ENCODE results near the gene RPL27. TPM values are rescaled to one million over a fixed set of nuclear protein-coding genes. Genes with fewer than 3 reads are reported as not detected.
"Not testable (repeated sequence)": the region's sequence is repeated elsewhere in the genome, so short reads cannot be mapped to it uniquely, and the experiment has no call there.

The RPL27 gene
- total RNA-seq = 1,137 and 1,172 TPM in 2 replicates

DNA sequence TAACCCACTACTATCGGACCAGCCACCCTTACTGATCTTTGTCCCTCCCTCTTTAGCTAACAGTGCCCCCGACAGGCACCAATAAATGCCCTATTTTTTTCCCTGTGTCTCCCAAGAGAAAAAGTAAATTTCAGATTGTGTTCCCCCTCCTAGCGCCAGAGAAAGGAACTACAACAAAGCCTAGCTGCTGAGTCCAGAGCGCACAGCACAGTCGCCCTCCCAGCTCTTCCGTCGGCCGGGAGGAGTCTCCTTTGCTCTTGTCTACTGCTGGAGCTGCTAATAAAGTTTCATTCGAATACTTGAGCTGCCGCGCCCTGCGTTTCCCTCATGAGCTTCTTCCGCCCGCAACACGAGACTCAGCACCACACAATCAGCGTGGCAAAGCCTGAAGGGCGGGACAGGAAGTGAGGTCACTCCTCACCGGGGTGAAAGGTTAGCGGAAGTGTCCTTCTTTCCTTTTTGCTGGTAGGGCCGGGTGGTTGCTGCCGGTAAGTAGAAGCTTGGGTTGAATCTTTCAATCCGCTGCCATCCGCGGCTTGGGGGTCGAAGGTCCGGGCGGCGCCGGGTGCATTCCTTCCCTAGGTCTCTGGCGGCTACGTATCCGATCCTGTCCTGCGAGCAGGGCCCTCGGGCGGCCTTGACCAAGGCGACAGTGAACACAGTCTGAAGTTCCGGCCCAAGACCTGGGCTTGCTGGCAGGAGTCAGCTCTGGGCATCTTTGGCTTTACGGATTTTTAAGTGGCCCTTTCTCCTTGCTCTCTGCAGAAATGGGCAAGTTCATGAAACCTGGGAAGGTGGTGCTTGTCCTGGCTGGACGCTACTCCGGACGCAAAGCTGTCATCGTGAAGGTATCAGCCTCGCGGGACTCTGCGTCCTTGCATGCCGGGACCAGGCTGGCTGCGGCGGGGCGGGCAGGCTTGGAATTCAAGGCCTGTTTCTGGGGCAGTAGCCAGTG is at the start of gene RPL27:
TSS of gene RPL27 (plus strand) at position 436 of the 955 bp plus-strand sequence. CDS start at position 768, 332 bp downstream.
- DNase-seq (ENCODE audit: low spot score) = peak; percentile 97
- Mint-ChIP-seq H3K27me3 (ENCODE audit: low read depth) (no peaks in the 10 kb centered on the region), H3K27ac (peak within 1 kb of the TSS; percentile 97), H3K4me3 (ENCODE audit: low read depth) (peak within 1 kb of the TSS; percentile 93), H3K4me1 (ENCODE audit: low read depth) (peaks cover 22% of the 10 kb centered on the region), H3K9me3 (no peaks in the 10 kb centered on the region), H3K36me3 (ENCODE audit: low read depth) (peaks cover 67% of the 10 kb centered on the region)
- intact Hi-C loops (cut with micrococcal nuclease) = loop anchor here (1.0 to 10.0 kb wide), 5 partner anchors 8 to 423 kb away; partner anchors contain the start of genes AARSD1, IFI35, NBR1 and PSMC3IP

DNA sequence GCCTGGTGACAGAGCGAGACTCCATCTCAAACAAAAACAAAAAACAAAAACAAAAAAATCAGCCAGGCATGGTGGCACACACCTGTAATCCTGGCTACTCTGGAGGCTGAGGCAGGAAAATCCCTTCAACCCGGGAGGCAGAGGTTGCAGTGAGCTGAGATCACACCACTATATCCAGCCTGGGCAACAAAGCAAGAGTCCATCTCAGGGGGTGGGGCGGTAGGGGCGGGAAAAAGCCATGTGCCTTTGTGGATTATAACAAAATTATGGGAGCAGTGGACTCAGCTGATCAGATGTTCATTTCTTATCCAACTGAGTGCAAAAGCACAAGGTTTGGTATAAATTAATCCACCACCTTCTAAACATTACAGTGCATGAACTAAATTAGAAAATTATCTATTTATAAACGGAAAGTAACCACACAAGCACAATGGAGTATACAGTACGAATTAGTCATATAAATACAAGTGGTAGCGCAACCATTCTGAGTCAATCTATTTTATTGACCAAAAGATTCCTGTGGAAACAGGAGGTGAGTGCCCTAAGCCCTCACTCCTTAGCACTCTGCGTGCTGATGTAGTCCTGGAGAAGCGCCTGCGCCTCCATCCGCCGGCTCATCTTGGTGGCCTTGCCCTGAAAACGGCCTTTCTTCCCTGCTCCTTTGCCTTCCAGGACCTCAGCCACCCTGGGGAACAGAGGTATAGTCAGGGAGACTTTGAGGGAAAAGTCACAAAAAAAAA is 48.0 kb upstream of the RPL27 start:
- no peak for DNase-seq (ENCODE audit: low spot score)
- Mint-ChIP-seq H3K9me3 (no peaks in the 10 kb centered on the region), H3K4me3 (ENCODE audit: low read depth) (no peak overlapping the region), H3K27ac (no peak overlapping the region), H3K27me3 (ENCODE audit: low read depth) (no peaks in the 10 kb centered on the region), H3K36me3 (ENCODE audit: low read depth) (peaks cover 59% of the 10 kb centered on the region), H3K4me1 (ENCODE audit: low read depth) (no peaks in the 10 kb centered on the region)
- intact Hi-C loops (cut with micrococcal nuclease) = no loop called here

DNA sequence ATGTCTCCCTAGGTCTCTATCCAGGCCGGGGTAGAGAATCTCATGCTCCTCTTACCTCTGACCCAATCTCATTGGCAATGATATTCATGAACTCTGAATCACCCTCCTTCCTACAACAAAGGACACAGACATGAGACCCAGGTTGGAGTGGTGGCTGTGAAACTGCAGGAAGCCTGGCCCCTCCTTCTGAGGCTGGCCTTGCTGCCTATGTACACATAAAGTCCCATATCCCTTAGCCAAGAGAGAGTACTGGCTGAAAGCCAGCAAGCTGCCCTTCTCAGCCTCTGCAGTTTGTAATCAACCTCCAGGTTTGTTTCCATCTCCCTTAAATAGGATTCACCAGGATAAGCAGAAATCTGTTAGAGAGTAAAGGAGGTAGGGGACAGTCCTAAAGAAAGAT is 44.5 kb upstream of the RPL27 start:
- Mint-ChIP-seq H3K9me3 (no peaks in the 10 kb centered on the region), H3K36me3 (ENCODE audit: low read depth) (peaks cover 75% of the 10 kb centered on the region), H3K27me3 (ENCODE audit: low read depth) (no peaks in the 10 kb centered on the region), H3K4me1 (ENCODE audit: low read depth) (no peaks in the 10 kb centered on the region), H3K4me3 (ENCODE audit: low read depth) (no peak overlapping the region), H3K27ac (no peak overlapping the region)
- intact Hi-C loops (cut with micrococcal nuclease) = no loop called here
- DNase-seq (ENCODE audit: low spot score) = no peak

DNA sequence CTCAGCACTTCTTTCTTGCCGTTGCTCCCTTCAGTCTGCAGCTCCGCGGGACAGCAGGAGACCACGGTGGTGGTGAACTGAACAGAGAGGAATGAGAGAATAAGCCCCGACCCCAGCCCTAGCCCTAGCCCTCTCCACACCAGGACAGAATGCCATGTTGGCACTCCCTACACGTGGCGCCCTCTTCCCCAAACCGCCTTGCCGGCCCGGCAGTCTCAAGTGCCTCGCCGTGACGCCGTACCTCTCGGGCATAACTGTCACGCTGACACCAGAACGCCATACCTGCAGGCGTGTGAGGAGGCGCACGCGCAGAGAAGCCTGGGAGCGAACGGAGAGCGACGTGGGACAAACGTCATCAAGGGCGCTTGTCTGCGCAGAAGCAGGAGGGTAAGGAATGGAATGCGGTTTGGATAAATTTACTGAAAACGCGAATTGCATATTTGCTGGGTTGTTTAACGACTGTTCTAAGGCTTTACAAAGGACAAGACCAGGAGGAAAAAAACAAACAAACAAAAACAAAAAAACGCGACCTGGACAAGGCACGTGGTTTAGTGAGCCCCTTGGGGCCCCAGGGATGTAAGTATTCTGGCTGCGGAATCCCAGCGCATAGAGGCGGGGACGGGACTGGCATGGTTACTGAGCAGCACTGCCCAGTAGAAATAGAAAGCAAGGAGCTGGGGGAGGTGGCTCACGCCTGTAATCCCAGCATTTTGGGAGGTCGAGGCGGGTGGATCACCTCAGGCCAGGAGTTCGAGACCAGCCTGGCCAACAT is 33.9 kb upstream of the RPL27 start, which contains the start of gene AARSD1:
TSS of gene AARSD1 (minus strand) at position 294 of the 772 bp plus-strand sequence. CDS start at position 280, 14 bp downstream.
- intact Hi-C loops (cut with micrococcal nuclease) = loop anchor here (2.0 kb wide), 2 partner anchors 16 to 34 kb away; partner anchors contain the start of genes PTGES3L, RPL27 and RUNDC1
- peak within 1 kb of the TSS; percentile 92 for H3K4me3 Mint-ChIP-seq (ENCODE audit: low read depth)
- H3K36me3 Mint-ChIP-seq (ENCODE audit: low read depth) = peaks cover 31% of the 10 kb centered on the region
- peaks cover 4% of the 10 kb centered on the region for H3K4me1 Mint-ChIP-seq (ENCODE audit: low read depth)
- DNase-seq (ENCODE audit: low spot score) = peak; percentile 88
- peak within 1 kb of the TSS; percentile 86 for H3K27ac Mint-ChIP-seq
- no peaks in the 10 kb centered on the region for H3K27me3 Mint-ChIP-seq (ENCODE audit: low read depth)
- no peaks in the 10 kb centered on the region for H3K9me3 Mint-ChIP-seq

DNA sequence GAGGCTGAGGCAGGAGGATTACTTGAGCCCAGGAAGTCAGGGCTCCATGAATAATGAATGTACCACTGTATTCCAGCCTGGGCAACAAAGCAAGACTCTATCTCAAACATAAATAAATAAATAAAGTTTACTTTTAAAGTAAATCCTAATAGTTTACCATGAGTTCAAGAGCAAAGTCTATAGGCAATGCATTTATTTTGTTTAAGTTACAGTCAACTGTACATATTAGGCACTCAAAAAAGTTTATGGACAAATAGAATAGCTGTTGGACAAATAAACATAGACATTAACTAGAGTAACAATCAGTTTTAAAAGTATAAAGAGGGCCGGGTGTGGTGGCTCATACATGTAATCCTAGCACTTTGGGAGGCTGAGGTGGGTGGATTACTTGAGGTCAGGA is 30.3 kb upstream of the RPL27 start:
- Mint-ChIP-seq H3K36me3 (ENCODE audit: low read depth) (peaks cover 9% of the 10 kb centered on the region), H3K9me3 (no peaks in the 10 kb centered on the region), H3K27ac (no peak overlapping the region), H3K4me1 (ENCODE audit: low read depth) (peaks cover 4% of the 10 kb centered on the region), H3K4me3 (ENCODE audit: low read depth) (no peak overlapping the region), H3K27me3 (ENCODE audit: low read depth) (no peaks in the 10 kb centered on the region)
- DNase-seq (ENCODE audit: low spot score) = no peak
- intact Hi-C loops (cut with micrococcal nuclease) = no loop called here

DNA sequence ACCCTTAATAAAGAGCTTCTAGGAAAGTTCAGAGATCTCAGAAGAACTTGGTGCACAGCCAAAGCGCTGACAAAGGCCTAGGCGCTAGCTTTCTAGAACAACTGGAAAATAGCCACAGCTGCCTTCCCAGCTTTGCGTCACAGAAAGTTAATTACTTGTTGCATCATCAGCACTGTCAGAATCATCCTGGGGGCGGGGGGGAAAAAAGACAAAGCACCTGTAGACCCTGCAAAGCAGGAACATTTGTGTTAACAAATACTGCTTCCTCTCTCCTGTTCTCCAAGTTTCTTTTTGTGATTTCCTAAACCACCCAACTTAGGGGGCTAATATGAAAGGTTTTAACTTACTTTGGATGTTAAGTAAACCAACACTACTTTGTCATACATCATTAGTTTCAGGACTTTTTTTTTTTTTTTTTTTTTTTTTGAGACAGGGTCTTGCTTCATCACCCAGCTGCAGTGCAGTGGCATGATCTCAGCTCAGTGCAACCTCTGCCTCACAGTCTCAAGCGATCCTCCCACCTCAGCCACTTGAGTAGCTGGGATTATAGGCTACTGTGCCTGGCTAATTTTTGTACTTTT is 29.1 kb upstream of the RPL27 start:
- no peaks in the 10 kb centered on the region for H3K27me3 Mint-ChIP-seq (ENCODE audit: low read depth)

DNA sequence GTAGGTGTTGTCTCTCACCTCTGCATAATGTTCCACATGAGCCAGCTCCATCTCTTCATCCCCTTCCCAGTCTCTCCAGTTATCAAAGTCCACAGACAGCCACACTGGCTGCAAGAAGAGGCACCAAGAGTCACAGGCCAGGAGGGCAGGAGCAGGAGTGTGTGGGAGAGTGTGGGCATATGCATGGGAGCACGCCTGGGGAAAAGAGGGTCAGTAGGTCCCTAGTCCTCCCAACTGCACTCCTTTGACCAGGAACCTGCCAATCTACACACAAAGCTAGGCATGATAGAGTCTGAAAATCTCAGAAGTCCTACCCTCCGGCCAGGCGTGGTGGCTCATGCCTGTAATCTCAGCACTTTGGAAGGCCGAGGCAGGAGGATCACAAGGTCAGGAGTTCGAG is 26.6 kb upstream of the RPL27 start:
- no peak for DNase-seq (ENCODE audit: low spot score)

More for the DNA sequence above, 29.1 kb upstream of the RPL27 start:
- Mint-ChIP-seq H3K27ac (no peak overlapping the region), H3K9me3 (no peaks in the 10 kb centered on the region), H3K4me1 (ENCODE audit: low read depth) (no peaks in the 10 kb centered on the region), H3K36me3 (ENCODE audit: low read depth) (peaks cover 2% of the 10 kb centered on the region), H3K4me3 (ENCODE audit: low read depth) (no peak overlapping the region)
- intact Hi-C loops (cut with micrococcal nuclease) = no loop called here
- no peak for DNase-seq (ENCODE audit: low spot score)

DNA sequence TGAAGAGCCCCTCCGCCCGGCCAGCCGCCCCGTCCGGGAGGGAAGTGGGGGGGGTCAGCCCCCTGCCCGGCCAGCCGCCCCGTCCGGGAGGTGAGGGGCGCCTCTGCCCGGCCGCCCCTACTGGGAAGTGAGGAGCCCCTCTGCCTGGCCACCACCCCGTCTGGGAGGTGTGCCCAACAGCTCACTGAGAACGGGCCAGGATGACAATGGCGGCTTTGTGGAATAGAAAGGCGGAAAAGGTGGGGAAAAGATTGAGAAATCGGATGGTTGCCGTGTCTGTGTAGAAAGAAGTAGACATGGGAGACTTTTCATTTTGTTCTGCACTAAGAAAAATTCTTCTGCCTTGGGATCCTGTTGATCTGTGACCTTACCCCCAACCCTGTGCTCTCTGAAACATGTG is 24.9 kb upstream of the RPL27 start:
- H3K36me3 Mint-ChIP-seq (ENCODE audit: low read depth); H3K27ac Mint-ChIP-seq; H3K4me3 Mint-ChIP-seq (ENCODE audit: low read depth); H3K4me1 Mint-ChIP-seq (ENCODE audit: low read depth); H3K9me3 Mint-ChIP-seq; DNase-seq (ENCODE audit: low spot score); intact Hi-C loops (cut with micrococcal nuclease); H3K27me3 Mint-ChIP-seq (ENCODE audit: low read depth): not testable (repeated sequence)

More for the DNA sequence above, 26.6 kb upstream of the RPL27 start:
- Mint-ChIP-seq H3K9me3 (no peaks in the 10 kb centered on the region), H3K27ac (no peak overlapping the region), H3K36me3 (ENCODE audit: low read depth) (no peaks in the 10 kb centered on the region), H3K4me3 (ENCODE audit: low read depth) (no peak overlapping the region), H3K27me3 (ENCODE audit: low read depth) (no peaks in the 10 kb centered on the region), H3K4me1 (ENCODE audit: low read depth) (no peaks in the 10 kb centered on the region)
- intact Hi-C loops (cut with micrococcal nuclease) = no loop called here

DNA sequence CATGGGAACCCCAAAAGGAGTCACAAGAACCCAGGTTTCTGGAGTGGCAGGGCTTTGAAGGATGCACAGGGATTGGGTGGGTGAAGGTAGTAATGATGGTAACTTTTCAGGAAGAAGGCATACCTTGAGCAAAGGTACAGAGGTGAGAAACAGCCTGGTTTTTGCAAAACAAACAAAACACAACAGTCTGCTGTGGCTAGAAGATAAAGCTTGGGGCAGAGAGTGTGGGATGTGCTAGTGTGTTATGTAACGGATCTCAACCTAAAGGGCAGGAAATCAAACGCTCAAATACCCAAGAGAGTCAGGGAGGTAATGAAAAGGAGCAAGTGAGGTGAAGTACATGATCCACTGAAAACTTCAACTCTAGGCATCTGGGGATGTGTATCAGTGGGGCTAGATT is 23.0 kb upstream of the RPL27 start:
- no peaks in the 10 kb centered on the region for H3K27me3 Mint-ChIP-seq (ENCODE audit: low read depth)
- peaks cover under 1% of the 10 kb centered on the region for H3K36me3 Mint-ChIP-seq (ENCODE audit: low read depth)
- H3K4me1 Mint-ChIP-seq (ENCODE audit: low read depth) = peaks cover 4% of the 10 kb centered on the region
- no peak overlapping the region for H3K4me3 Mint-ChIP-seq (ENCODE audit: low read depth)
- intact Hi-C loops (cut with micrococcal nuclease) = no loop called here
- no peak overlapping the region for H3K27ac Mint-ChIP-seq
- DNase-seq (ENCODE audit: low spot score) = no peak
- no peaks in the 10 kb centered on the region for H3K9me3 Mint-ChIP-seq

DNA sequence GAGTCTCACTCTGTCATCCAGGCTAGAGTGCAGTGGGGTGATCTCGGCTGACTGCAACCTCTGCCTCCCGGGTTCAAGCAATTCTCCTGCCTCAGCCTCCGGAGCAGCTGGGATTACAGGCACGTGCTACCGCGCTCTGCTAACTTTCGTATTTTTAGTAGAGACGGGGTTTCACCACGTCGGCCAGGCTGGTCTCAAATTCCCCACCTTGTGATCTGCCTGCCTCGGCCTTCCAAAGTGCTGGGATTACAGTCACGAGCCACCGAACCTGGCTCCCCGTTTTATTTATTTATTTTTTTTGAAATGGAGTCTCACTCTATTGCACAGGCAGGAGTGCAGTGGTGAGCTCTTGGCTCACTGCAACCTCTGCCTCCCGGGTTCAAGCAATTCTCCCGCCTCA is 22.5 kb upstream of the RPL27 start:
- H3K4me3 Mint-ChIP-seq (ENCODE audit: low read depth); intact Hi-C loops (cut with micrococcal nuclease); H3K9me3 Mint-ChIP-seq; H3K4me1 Mint-ChIP-seq (ENCODE audit: low read depth); DNase-seq (ENCODE audit: low spot score); H3K27ac Mint-ChIP-seq; H3K27me3 Mint-ChIP-seq (ENCODE audit: low read depth); H3K36me3 Mint-ChIP-seq (ENCODE audit: low read depth): not testable (repeated sequence)

DNA sequence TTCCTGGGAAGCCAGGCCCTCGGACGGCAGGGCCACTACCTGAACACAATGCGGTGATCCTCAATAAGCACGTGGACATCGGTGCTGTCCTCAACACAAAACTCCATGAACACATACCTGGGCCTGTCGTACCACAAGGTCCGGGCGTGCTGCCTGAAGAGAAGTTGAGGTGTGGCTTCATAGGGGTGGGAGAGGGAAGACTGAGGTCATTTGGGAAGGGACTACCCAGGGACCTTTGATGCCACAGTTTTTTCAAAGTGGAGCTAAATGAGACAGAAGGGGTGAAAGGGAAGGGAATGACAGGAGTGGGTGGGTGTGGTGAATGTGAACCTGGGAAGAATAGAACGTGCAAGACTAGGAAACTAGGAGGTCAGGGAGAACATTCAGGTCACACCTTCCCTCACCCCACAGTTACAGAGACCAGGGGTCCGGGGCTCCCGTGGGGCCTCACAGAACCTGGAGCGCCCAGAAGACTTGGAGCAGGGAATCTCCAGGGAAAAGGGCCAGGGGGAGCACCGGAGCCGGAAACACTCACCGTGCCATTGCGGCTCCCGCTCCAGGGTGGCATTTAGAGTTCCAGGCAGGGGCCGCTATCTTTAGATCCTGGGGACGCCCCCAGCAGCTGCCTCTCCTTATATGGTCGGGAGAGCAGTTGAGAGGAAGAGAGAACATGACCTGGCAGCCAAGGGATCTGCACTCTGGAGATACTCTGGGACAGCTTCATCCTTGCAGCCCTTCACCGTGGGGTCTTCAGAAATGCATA is 18.5 kb upstream of the RPL27 start, which contains the start of gene PTGES3L:
TSS of gene PTGES3L (minus strand) at position 570 of the 763 bp plus-strand sequence. CDS start at position 543, 27 bp downstream.
- intact Hi-C loops (cut with micrococcal nuclease) = loop anchor here (2.0 kb wide), 1 partner anchor 15 kb away; the partner anchor contains the start of gene AARSD1
- Mint-ChIP-seq H3K27ac (peak within 1 kb of the TSS; percentile 96), H3K9me3 (no peaks in the 10 kb centered on the region), H3K4me3 (ENCODE audit: low read depth) (peak within 1 kb of the TSS; percentile 99), H3K36me3 (ENCODE audit: low read depth) (peaks cover 22% of the 10 kb centered on the region), H3K27me3 (ENCODE audit: low read depth) (no peaks in the 10 kb centered on the region), H3K4me1 (ENCODE audit: low read depth) (peaks cover 21% of the 10 kb centered on the region)
- DNase-seq (ENCODE audit: low spot score) = peak; percentile 20

Data from activated T-helper 2 cell treated with anti-CD3 and anti-CD28 coated beads, Interferon-gamma antibody, Interleukin-2, Interleukin-4, amounts not matched to agents 10 μg/mL and 5 μg/mL and 100 μg/mL, durations not matched to agents 14 hours and 24 hours and 36 hours (primary cell).